T-helper 2 cell treated with Interferon-gamma antibody and Interleukin-4, amounts not matched to agents 100 ng/mL and 5 ng/mL, for 36 hours (primary cell): ENCODE results near the gene C12orf42. TPM values are rescaled to one million over a fixed set of nuclear protein-coding genes. Genes with fewer than 3 reads are reported as not detected.

Experiments
- intact Hi-C: fragments of 100-400 bp; cut with micrococcal nuclease; formaldehyde crosslinking; loops from one replicate; pipeline ENCODE4 v1.15.1; 2023
- total RNA-seq: library from RNA; stranded (reverse); gene quantifications from 2 replicates; pipeline ENCODE4 v1.2.3, GENCODE V29; 2022

The C12orf42 gene
- total RNA-seq, 1 donor from 2014 or later: 0.80 TPM

- intact Hi-C loops: no loop called here
Observed at GRCh38 chr12:103273645-103274044, 222.1 kb downstream of the C12orf42 start.

- intact Hi-C loops: no loop called here
Observed at GRCh38 chr12:103272949-103273348, 222.8 kb downstream of the C12orf42 start.

GRCh38 chr12:103269946-103270345, 225.8 kb downstream of the C12orf42 start:
- intact Hi-C loops: no loop called here

GRCh38 chr12:103268831-103269514, 226.8 kb downstream of the C12orf42 start:
- intact Hi-C loops: no loop called here

- intact Hi-C loops: no loop called here
Observed at GRCh38 chr12:103257763-103258162, 238.0 kb downstream of the C12orf42 start.

Other genes starting within 250 kb of the C12orf42 start
- gene STAB2, start 91.3 kb upstream of the C12orf42 start, total RNA-seq: not detected in 2 replicates